GM12875 (cell line): Measurements from ENCODE around the gene THSD8.

Source experiments
- H3K4me3 ChIP-seq: one replicate; pipeline ENCODE4 v1.5.1; 2011; ENCODE audit warnings: low read depth, low read length, control low read depth
- TF ChIP-seq, protein P1 (sequence below): IDR thresholded peaks from 2 replicates; pipeline ENCODE4 v1.5.1; 2011; ENCODE audit warnings: low read depth, mild to moderate bottlenecking, control low read depth, inconsistent platforms, low read length, moderate library complexity, borderline replicate concordance; ENCODE audit not compliant: insufficient read depth

Gene THSD8

GRCh38 chr19:12789098-12789903, 12.6 kb upstream of the THSD8 start:
- peak overlapping the region; percentile 95 for H3K4me3 ChIP-seq

GRCh38 chr19:12789904-12790619, 11.8 kb upstream of the THSD8 start:
- peak overlapping the region; percentile 95 for H3K4me3 ChIP-seq
- TF ChIP-seq, protein P1, sequence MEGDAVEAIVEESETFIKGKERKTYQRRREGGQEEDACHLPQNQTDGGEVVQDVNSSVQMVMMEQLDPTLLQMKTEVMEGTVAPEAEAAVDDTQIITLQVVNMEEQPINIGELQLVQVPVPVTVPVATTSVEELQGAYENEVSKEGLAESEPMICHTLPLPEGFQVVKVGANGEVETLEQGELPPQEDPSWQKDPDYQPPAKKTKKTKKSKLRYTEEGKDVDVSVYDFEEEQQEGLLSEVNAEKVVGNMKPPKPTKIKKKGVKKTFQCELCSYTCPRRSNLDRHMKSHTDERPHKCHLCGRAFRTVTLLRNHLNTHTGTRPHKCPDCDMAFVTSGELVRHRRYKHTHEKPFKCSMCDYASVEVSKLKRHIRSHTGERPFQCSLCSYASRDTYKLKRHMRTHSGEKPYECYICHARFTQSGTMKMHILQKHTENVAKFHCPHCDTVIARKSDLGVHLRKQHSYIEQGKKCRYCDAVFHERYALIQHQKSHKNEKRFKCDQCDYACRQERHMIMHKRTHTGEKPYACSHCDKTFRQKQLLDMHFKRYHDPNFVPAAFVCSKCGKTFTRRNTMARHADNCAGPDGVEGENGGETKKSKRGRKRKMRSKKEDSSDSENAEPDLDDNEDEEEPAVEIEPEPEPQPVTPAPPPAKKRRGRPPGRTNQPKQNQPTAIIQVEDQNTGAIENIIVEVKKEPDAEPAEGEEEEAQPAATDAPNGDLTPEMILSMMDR = no peak

More at GRCh38 chr19:12789098-12789903, 12.6 kb upstream of the THSD8 start:
- TF ChIP-seq, protein P1 = no peak

DNA sequence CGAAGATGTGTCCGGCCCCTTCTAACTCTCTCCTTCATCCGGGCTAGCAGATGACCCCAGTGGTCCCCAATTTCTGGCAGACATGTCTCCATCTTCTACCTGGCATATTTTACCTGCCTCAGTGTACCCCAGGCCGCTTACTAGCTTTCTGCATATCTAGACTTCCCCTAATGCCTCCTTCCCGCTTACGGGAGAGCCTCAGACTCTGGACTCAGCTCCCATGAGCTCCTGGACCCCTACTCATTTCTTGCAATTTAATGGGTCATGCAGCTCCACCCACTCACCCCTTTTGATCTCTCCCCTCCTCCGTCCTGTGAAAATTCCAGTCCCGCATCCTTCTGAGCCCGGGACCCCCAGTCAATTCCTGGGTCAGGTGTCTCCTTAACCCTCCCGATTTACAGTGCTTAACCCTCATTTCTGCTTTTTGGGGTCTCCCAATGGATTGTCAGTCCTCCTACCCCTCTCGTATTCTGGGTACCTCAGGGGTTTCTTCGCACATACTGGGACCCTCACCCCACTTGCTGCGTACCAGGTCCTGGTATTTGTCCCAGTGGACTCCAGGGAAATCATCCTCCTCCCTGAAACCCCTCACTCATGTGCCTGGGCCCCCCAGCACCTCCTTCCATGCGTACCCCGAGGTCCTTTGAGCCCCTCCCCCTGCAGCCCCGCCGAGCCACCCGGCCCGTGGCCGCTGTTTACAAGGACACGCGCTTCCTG, 11.1 kb upstream of the THSD8 start:
- TF ChIP-seq, protein P1 = no peak

DNA sequence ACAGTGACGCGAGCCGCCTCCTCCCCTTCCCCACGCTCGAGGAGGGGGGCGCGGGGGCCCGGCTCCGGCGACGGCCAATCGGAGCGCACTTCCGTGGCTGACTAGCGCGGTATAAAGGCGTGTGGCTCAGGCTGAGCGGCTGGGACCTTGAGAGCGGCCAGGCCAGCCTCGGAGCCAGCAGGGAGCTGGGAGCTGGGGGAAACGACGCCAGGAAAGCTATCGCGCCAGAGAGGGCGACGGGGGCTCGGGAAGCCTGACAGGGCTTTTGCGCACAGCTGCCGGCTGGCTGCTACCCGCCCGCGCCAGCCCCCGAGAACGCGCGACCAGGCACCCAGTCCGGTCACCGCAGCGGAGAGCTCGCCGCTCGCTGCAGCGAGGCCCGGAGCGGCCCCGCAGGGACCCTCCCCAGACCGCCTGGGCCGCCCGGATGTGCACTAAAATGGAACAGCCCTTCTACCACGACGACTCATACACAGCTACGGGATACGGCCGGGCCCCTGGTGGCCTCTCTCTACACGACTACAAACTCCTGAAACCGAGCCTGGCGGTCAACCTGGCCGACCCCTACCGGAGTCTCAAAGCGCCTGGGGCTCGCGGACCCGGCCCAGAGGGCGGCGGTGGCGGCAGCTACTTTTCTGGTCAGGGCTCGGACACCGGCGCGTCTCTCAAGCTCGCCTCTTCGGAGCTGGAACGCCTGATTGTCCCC, 10.4 kb upstream of the THSD8 start, which contains the start of gene JUNB:
Gene JUNB, plus strand, starts transcription at position 142 of the 706 bp plus-strand sequence. Its CDS starts 286 bp downstream, at position 428.
- TF ChIP-seq, protein P1 = peak; percentile 20; the same call in 1 of the 2 replicates
- H3K4me3 ChIP-seq = peak within 1 kb of the TSS; percentile 95

More for the DNA sequence above, 11.1 kb upstream of the THSD8 start:
- H3K4me3 ChIP-seq = peak overlapping the region; percentile 95

DNA sequence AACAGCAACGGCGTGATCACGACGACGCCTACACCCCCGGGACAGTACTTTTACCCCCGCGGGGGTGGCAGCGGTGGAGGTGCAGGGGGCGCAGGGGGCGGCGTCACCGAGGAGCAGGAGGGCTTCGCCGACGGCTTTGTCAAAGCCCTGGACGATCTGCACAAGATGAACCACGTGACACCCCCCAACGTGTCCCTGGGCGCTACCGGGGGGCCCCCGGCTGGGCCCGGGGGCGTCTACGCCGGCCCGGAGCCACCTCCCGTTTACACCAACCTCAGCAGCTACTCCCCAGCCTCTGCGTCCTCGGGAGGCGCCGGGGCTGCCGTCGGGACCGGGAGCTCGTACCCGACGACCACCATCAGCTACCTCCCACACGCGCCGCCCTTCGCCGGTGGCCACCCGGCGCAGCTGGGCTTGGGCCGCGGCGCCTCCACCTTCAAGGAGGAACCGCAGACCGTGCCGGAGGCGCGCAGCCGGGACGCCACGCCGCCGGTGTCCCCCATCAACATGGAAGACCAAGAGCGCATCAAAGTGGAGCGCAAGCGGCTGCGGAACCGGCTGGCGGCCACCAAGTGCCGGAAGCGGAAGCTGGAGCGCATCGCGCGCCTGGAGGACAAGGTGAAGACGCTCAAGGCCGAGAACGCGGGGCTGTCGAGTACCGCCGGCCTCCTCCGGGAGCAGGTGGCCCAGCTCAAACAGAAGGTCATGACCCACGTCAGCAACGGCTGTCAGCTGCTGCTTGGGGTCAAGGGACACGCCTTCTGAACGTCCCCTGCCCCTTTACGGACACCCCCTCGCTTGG, 9.6 kb upstream of the THSD8 start:
- H3K4me3 ChIP-seq = peak overlapping the region; percentile 95
- TF ChIP-seq, protein P1 = no peak

DNA sequence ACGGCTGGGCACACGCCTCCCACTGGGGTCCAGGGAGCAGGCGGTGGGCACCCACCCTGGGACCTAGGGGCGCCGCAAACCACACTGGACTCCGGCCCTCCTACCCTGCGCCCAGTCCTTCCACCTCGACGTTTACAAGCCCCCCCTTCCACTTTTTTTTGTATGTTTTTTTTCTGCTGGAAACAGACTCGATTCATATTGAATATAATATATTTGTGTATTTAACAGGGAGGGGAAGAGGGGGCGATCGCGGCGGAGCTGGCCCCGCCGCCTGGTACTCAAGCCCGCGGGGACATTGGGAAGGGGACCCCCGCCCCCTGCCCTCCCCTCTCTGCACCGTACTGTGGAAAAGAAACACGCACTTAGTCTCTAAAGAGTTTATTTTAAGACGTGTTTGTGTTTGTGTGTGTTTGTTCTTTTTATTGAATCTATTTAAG, 9.0 kb upstream of the THSD8 start:
- TF ChIP-seq, protein P1 = no peak
- H3K4me3 ChIP-seq = peak overlapping the region; percentile 95
